IMR-90 (cell line): ENCODE results near the gene ADAMTSL2. TPM values are rescaled to one million over a fixed set of nuclear protein-coding genes. Genes with fewer than 3 reads are reported as not detected.

ENCODE experiments used
- ATAC-seq: fragments of 200-7000 bp; cut with Tn5 transposase; 2 replicates; pipeline ENCODE4 v1.9.1; 2020; ENCODE audit warnings: low read depth, mild to moderate bottlenecking, moderate library complexity
- BruUV-seq: library from RNA; stranded (reverse); fragments of 400-500 nt; replicated peaks from 2 replicates; lab custom pipeline; 2021; lab: Mats Ljungman, UMichigan
- CTCF ChIA-PET: fragments of 300-600 bp; formaldehyde crosslinking; extraction: SDS; loops from one replicate; lab custom pipeline; 2021; ENCODE audit warnings: antibody characterized with exemption; lab: Yijun Ruan, JAX
- POLR2A ChIA-PET: fragments of 300-600 bp; sonication (Branson Sonifier 250); formaldehyde crosslinking; loops from one replicate; lab custom pipeline; 2022; ENCODE audit warnings: antibody characterized with exemption; ENCODE audit not compliant: unreplicated experiment; lab: Charles Lee
- DNase-seq: peaks from one replicate; pipeline ENCODE4 v3.0.0; 2013
- H2AFZ ChIP-seq: replicated peaks from 2 replicates; pipeline ENCODE3; 2013; ENCODE audit warnings: low read length, mild to moderate bottlenecking; ENCODE audit not compliant: poor library complexity
- H2AK5ac ChIP-seq: 2 replicates; pipeline ENCODE4 v1.6.1; 2013; ENCODE audit warnings: low read depth, low read length, inconsistent platforms
- H2AK9ac ChIP-seq: replicated peaks from 2 replicates; pipeline ENCODE3; 2013; ENCODE audit warnings: mild to moderate bottlenecking, low read depth, low read length, moderate library complexity; ENCODE audit not compliant: poor library complexity
- H2BK120ac ChIP-seq: 2 replicates; pipeline ENCODE4 v1.6.1; 2013; ENCODE audit warnings: low read depth, low read length, inconsistent platforms
- H2BK15ac ChIP-seq: 3 replicates; pipeline ENCODE4 v1.6.1; 2013; ENCODE audit warnings: low read depth, low read length, inconsistent platforms
- H2BK20ac ChIP-seq: 2 replicates; pipeline ENCODE4 v1.6.1; 2013; ENCODE audit warnings: low read depth, mild to moderate bottlenecking, inconsistent platforms, low read length, moderate library complexity
- H2BK5ac ChIP-seq: 2 replicates; pipeline ENCODE4 v1.6.1; 2013; ENCODE audit warnings: mild to moderate bottlenecking, low read depth, low read length, inconsistent platforms; ENCODE audit not compliant: poor library complexity, severe bottlenecking
- H3K14ac ChIP-seq: replicated peaks from 2 replicates; pipeline ENCODE4 v1.6.1; 2013; ENCODE audit warnings: low read depth, low read length, inconsistent platforms
- H3K18ac ChIP-seq: 2 replicates; pipeline ENCODE4 v1.6.1; 2013; ENCODE audit warnings: low read depth, low read length, control low read depth
- H3K23ac ChIP-seq: 2 replicates; pipeline ENCODE4 v1.6.1; 2013; ENCODE audit warnings: low read depth, low read length, inconsistent platforms
- H3K27ac ChIP-seq: 2 replicates; pipeline ENCODE4 v1.5.1; 2013; ENCODE audit warnings: mild to moderate bottlenecking, control low read depth, low read length; ENCODE audit not compliant: insufficient read depth
- H3K27me3 ChIP-seq: 2 replicates; pipeline ENCODE4 v1.6.1; 2013; ENCODE audit warnings: low read length; ENCODE audit not compliant: control insufficient read depth, insufficient read depth
- H3K36me3 ChIP-seq: 2 replicates; pipeline ENCODE4 v1.6.1; 2013; ENCODE audit warnings: low read length, mixed read lengths; ENCODE audit not compliant: control insufficient read depth, insufficient read depth
- H3K4ac ChIP-seq: 2 replicates; pipeline ENCODE4 v1.6.1; 2013; ENCODE audit warnings: low read depth, low read length, inconsistent platforms
- H3K4me1 ChIP-seq: 2 replicates; pipeline ENCODE4 v1.6.1; 2013; ENCODE audit warnings: low read length, mixed read lengths; ENCODE audit not compliant: control insufficient read depth, insufficient read depth
- H3K4me2 ChIP-seq: 2 replicates; pipeline ENCODE4 v1.6.1; 2013; ENCODE audit warnings: low read depth, mild to moderate bottlenecking, control low read depth, low read length, moderate library complexity
- H3K4me3 ChIP-seq: 2 replicates; pipeline ENCODE4 v1.5.1; 2013; ENCODE audit warnings: low read depth, mild to moderate bottlenecking, control low read depth, low read length, moderate library complexity; ENCODE audit not compliant: insufficient read depth
- H3K56ac ChIP-seq: 2 replicates; pipeline ENCODE4 v1.6.1; 2013; ENCODE audit warnings: low read length, inconsistent platforms; ENCODE audit not compliant: insufficient read depth; ENCODE audit errors: extremely low read depth
- H3K79me1 ChIP-seq, 2 experiments: 2 replicates each; pipeline ENCODE4 v1.6.1; 2013; ENCODE audit warnings: low read length in 2 of 2, inconsistent platforms in 1 of 2, low read depth in 1 of 2
- H3K9ac ChIP-seq: 2 replicates; pipeline ENCODE4 v1.6.1; 2013; ENCODE audit warnings: low read depth, low read length, control low read depth
- H3K9me1 ChIP-seq: 2 replicates; pipeline ENCODE4 v1.6.1; 2013; ENCODE audit warnings: low read length, inconsistent platforms; ENCODE audit not compliant: insufficient read depth
- H3K9me3 ChIP-seq: 2 replicates; pipeline ENCODE4 v1.6.1; 2013; ENCODE audit warnings: low read length; ENCODE audit not compliant: control insufficient read depth, insufficient read depth
- H4K20me1 ChIP-seq: 2 replicates; pipeline ENCODE4 v1.6.1; 2013; ENCODE audit warnings: low read length, inconsistent platforms; ENCODE audit not compliant: insufficient read depth
- H4K5ac ChIP-seq: 2 replicates; pipeline ENCODE4 v1.6.1; 2013; ENCODE audit warnings: mild to moderate bottlenecking, low read depth, low read length, control low read depth
- H4K8ac ChIP-seq, 2 experiments: 2 replicates each; pipeline ENCODE4 v1.6.1; 2013; ENCODE audit warnings: low read depth in 2 of 2, low read length in 2 of 2, control low read depth in 1 of 2, inconsistent platforms in 1 of 2
- H4K91ac ChIP-seq: 2 replicates; pipeline ENCODE4 v1.6.1; 2013; ENCODE audit warnings: low read depth, low read length, inconsistent platforms; ENCODE audit not compliant: insufficient read depth
- CEBPB ChIP-seq: IDR thresholded peaks from 2 replicates; pipeline ENCODE4 v1.6.1; 2012; ENCODE audit warnings: low read depth, low read length, improper control_type of control experiment
- CHD1 ChIP-seq: IDR thresholded peaks from 2 replicates; pipeline ENCODE4 v1.6.1; 2012; ENCODE audit warnings: low read depth, low read length, improper control_type of control experiment
- FOS ChIP-seq: fragments of 150-350 bp; IDR thresholded peaks from 2 replicates; pipeline ENCODE4 v1.6.1; 2016; ENCODE audit warnings: low read depth, low read length
- MAFK ChIP-seq: IDR thresholded peaks from 2 replicates; pipeline ENCODE4 v1.6.1; 2012; ENCODE audit warnings: low read depth, low read length, improper control_type of control experiment
- MXI1 ChIP-seq: IDR thresholded peaks from 2 replicates; pipeline ENCODE4 v1.6.1; 2012; ENCODE audit warnings: low read depth, mild to moderate bottlenecking, low read length, moderate library complexity, borderline replicate concordance
- RAD21 ChIP-seq: IDR thresholded peaks from 2 replicates; pipeline ENCODE4 v1.6.1; 2012; ENCODE audit warnings: low read length, improper control_type of control experiment
- SMC3 ChIP-seq: fragments of 150-350 bp; IDR thresholded peaks from 2 replicates; pipeline ENCODE4 v1.6.1; 2016; ENCODE audit warnings: low read depth, mild to moderate bottlenecking, antibody characterized with exemption, low read length, moderate library complexity
- WGBS, 2 experiments: methylation state at CpG; one replicate each; pipeline versions ENCODE4 v1.1.5 to v1.1.7; 2013; ENCODE audit warnings: missing lambda C conversion rate in 2 of 2; ENCODE audit not compliant: insufficient read length in 1 of 2; ENCODE audit errors: extremely low coverage in 2 of 2; 5-methylcytosine and 5-hydroxymethylcytosine counted together
- dilution Hi-C: fragments of 300-500 bp; cut with HindIII; formaldehyde crosslinking; loops from one replicate; pipeline ENCODE4 v1.14.3; 2018; ENCODE audit warnings: low sequenced_read_pairs; ENCODE audit not compliant: unreplicated experiment
- in situ Hi-C: fragments of 300-500 bp; cut with MboI; formaldehyde crosslinking; loops from 3 replicates; pipeline ENCODE4 v1.14.3; 2019; ENCODE audit warnings: low sequenced_read_pairs, inconsistent platforms, mixed read lengths
- intact Hi-C: fragments of 100-400 bp; cut with micrococcal nuclease; formaldehyde crosslinking; loops from 2 replicates; pipeline ENCODE4 v1.10.0; 2022
- polyA plus RNA-seq, 3 experiments: library from polyadenylated mRNA; depleted of rRNA; stranded (reverse); fragments of >200 nt; gene quantifications; 2 replicates each; pipeline ENCODE4 v1.2.3, GENCODE V29; 2012; ENCODE audit warnings: low replicate concordance in 1 of 3
- total RNA-seq: library from RNA; depleted of rRNA; stranded (reverse); fragments of >200 nt; gene quantifications from 2 replicates; pipeline ENCODE4 v1.2.3, GENCODE V29; 2012
- TF ChIP-seq, protein P1 (sequence below): conservative IDR thresholded peaks from 2 replicates; pipeline ENCODE4 v1.5.1; 2012; ENCODE audit warnings: mild to moderate bottlenecking, low read depth, low read length, improper control_type of control experiment

Gene ADAMTSL2
- total and polyA plus RNA-seq, 2 of the 4 experiments (the other 2 are of a cell fraction): not detected

DNA sequence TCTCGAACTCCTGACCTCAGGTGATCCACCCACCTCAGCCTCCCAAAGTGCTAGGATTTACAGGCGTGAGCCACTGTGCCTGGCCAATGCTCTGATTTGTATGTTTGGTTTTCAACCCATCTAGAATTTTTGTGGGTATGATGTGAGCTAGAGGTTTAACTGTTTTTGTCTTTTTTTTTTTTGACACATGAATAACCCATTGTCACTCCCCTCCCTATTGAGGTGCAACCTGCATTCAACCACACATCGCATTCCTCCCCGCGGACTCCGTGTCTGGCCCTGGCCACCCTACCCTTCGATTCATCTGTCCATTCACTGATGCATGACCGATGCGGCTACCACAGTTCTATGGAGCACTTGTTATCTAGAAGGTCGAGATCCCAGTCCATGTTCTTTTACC, 84.2 kb downstream of the ADAMTSL2 start:
- no peak overlapping the region for H3K4me2 ChIP-seq
- no peaks in the 10 kb centered on the region for H3K36me3 ChIP-seq
- in situ Hi-C loops (no loop called here), intact Hi-C loops (no loop called here), dilution Hi-C loops (no loop called here)
- no peak overlapping the region for H3K4me3 ChIP-seq
- H3K27ac ChIP-seq: no peak overlapping the region
- no peak for DNase-seq
- no peak overlapping the region for H3K56ac ChIP-seq
- H2BK20ac ChIP-seq: no peak overlapping the region
- peaks cover 56% of the 10 kb centered on the region for H3K27me3 ChIP-seq
- H2AFZ ChIP-seq: no peak overlapping the region
- no TSS peak for BruUV-seq
- WGBS, 2 experiments: 85% methylated on average over 5 of the region's 10 CpGs; no CpG with 5 or more reads in 1 of the 2 experiments
- H2BK15ac ChIP-seq: no peak overlapping the region
- H3K18ac ChIP-seq: no peak overlapping the region
- H3K4me1 ChIP-seq: no peaks in the 10 kb centered on the region
- TF ChIP-seq CEBPB (no peak), SMC3 (no peak), FOS (no peak), MAFK (no peak), RAD21 (no peak), MXI1 (no peak), CHD1 (no peak)
- TF ChIP-seq, protein P1, sequence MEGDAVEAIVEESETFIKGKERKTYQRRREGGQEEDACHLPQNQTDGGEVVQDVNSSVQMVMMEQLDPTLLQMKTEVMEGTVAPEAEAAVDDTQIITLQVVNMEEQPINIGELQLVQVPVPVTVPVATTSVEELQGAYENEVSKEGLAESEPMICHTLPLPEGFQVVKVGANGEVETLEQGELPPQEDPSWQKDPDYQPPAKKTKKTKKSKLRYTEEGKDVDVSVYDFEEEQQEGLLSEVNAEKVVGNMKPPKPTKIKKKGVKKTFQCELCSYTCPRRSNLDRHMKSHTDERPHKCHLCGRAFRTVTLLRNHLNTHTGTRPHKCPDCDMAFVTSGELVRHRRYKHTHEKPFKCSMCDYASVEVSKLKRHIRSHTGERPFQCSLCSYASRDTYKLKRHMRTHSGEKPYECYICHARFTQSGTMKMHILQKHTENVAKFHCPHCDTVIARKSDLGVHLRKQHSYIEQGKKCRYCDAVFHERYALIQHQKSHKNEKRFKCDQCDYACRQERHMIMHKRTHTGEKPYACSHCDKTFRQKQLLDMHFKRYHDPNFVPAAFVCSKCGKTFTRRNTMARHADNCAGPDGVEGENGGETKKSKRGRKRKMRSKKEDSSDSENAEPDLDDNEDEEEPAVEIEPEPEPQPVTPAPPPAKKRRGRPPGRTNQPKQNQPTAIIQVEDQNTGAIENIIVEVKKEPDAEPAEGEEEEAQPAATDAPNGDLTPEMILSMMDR: no peak
- H3K9ac ChIP-seq: no peak overlapping the region
- ATAC-seq: no peak
- H2BK5ac ChIP-seq: no peak overlapping the region
- H4K8ac ChIP-seq: no peak overlapping the region
- no peak overlapping the region for H3K4ac ChIP-seq
- no peaks in the 10 kb centered on the region for H3K9me1 ChIP-seq
- no peak overlapping the region for H2AK5ac ChIP-seq
- no peaks in the 10 kb centered on the region for H3K9me3 ChIP-seq
- H3K14ac ChIP-seq: no peak overlapping the region
- POLR2A ChIA-PET: no interaction called here
- no peak overlapping the region for H4K5ac ChIP-seq
- CTCF ChIA-PET: interaction anchor here (0.6 to 1.2 kb wide), 2 partner anchors 9 to 298 kb away, joined by 6 to 7 read pairs; partner anchors contain the start of gene FAM163B
- H4K20me1 ChIP-seq: no peaks in the 10 kb centered on the region
- no peaks in the 10 kb centered on the region for H3K79me1 ChIP-seq
- no peak overlapping the region for H4K91ac ChIP-seq
- no peak overlapping the region for H2AK9ac ChIP-seq
- H3K23ac ChIP-seq: no peak overlapping the region
- no peak overlapping the region for H2BK120ac ChIP-seq
